GM12875 (cell line): ENCODE measurements around the gene PARD3B.

Experiments
- H3K4me3 ChIP-seq: one replicate; pipeline ENCODE4 v1.5.1; 2011; ENCODE audit warnings: low read depth, low read length, control low read depth
- TF ChIP-seq, protein P1 (sequence below): IDR thresholded peaks from 2 replicates; pipeline ENCODE4 v1.5.1; 2011; ENCODE audit warnings: low read depth, mild to moderate bottlenecking, control low read depth, inconsistent platforms, low read length, moderate library complexity, borderline replicate concordance; ENCODE audit not compliant: insufficient read depth

Gene PARD3B

DNA sequence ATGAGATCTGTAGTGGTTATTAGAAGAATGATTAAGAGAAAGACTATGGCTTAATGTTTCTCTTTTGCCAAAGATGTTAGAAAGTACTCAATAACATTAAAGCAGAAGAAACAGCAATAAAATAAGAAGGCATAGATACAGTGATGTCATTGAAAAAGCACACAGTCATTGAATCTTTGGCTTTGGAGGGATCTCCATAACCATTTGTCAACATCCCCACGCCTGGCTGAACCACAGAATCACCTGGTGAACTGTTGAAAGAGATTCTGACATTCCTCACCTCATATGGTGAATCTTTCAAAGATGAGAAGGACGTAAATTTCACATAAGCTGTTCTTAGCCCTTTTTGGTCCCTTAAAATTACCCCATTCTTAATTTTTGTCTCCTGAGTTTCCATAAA is 812.5 kb downstream of the PARD3B start:
- no peak overlapping the region for H3K4me3 ChIP-seq
- TF ChIP-seq, protein P1, sequence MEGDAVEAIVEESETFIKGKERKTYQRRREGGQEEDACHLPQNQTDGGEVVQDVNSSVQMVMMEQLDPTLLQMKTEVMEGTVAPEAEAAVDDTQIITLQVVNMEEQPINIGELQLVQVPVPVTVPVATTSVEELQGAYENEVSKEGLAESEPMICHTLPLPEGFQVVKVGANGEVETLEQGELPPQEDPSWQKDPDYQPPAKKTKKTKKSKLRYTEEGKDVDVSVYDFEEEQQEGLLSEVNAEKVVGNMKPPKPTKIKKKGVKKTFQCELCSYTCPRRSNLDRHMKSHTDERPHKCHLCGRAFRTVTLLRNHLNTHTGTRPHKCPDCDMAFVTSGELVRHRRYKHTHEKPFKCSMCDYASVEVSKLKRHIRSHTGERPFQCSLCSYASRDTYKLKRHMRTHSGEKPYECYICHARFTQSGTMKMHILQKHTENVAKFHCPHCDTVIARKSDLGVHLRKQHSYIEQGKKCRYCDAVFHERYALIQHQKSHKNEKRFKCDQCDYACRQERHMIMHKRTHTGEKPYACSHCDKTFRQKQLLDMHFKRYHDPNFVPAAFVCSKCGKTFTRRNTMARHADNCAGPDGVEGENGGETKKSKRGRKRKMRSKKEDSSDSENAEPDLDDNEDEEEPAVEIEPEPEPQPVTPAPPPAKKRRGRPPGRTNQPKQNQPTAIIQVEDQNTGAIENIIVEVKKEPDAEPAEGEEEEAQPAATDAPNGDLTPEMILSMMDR = no peak

DNA sequence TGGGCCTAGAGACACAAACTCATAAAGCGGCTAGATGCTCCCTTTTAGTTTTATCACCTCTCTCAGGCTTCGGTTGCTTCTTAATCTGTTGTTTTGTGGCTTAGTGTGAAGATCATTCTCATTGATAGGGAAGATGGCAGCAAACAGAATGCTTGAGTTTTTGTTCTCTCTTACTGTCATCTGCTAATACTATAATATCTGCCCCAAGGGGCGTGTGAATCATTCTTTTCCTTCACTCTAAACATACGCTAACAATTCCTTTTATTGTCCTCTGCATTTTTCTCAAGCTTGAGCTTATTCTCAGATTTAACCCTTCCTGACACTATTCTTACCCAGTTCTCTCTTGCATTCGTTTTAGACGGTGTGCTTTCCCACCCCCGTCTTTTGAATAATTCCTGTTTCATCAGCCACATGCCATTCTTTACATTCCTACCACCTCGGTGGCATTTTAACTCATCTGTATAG is 813.1 kb downstream of the PARD3B start:
- no peak overlapping the region for H3K4me3 ChIP-seq
- TF ChIP-seq, protein P1 = no peak

DNA sequence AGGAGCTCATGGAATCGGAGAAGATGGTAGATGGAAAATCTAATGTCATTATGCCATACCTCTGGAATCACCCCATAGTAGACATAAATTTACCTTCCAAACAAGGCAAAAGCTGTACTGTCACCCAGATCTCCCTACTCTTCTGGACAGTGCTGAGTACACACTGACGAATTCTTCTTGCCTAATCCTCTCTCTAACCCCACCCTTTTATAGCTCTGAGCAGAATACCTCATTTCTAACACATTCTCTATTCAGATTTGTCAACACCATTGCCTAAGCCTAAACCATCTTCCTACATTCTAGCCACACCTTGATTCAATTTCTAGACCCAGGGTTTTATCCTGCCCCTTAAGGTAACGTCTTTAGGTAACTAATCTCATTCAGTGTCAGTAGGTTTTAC is 816.0 kb downstream of the PARD3B start:
- H3K4me3 ChIP-seq = no peak overlapping the region
- TF ChIP-seq, protein P1 = no peak

DNA sequence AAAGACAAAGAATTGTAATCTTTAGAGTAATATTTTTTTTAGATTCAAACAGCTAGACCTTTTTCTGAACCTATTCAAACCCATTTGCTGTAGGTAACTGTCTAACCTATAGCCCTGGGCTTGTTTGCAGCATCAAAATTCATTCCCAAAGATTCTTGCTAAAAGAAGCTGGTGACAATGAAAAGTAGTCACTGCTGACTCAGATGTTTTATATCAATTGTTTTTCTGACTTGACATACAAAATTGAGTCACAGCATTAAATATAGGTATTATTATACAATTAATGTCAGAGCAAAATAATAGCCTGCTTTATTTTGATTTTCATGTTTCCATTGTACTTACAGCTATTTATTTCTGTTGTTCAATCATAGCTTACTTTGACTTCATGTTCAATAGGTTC is 816.7 kb downstream of the PARD3B start:
- H3K4me3 ChIP-seq = no peak overlapping the region
- TF ChIP-seq, protein P1 = no peak

DNA sequence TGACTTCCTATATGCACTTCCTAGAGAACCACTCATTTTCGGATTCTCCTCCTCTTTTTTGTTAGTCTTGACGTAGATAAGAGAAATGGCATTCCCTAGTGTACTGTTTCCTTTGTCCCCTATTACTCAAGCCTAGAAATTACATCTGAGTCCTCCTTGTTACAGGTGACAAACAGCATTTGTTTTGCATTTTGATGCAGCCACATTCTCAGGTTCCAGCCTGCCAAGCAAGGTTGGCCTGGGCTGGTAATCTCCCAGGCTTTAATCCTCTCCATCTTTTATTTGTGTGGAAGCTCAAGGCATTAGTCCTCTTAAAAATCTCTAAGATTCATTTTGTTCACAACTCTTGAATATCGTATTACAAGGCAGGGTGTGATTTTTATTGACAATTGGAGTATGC is 819.0 kb downstream of the PARD3B start:
- TF ChIP-seq, protein P1 = no peak
- H3K4me3 ChIP-seq = no peak overlapping the region

DNA sequence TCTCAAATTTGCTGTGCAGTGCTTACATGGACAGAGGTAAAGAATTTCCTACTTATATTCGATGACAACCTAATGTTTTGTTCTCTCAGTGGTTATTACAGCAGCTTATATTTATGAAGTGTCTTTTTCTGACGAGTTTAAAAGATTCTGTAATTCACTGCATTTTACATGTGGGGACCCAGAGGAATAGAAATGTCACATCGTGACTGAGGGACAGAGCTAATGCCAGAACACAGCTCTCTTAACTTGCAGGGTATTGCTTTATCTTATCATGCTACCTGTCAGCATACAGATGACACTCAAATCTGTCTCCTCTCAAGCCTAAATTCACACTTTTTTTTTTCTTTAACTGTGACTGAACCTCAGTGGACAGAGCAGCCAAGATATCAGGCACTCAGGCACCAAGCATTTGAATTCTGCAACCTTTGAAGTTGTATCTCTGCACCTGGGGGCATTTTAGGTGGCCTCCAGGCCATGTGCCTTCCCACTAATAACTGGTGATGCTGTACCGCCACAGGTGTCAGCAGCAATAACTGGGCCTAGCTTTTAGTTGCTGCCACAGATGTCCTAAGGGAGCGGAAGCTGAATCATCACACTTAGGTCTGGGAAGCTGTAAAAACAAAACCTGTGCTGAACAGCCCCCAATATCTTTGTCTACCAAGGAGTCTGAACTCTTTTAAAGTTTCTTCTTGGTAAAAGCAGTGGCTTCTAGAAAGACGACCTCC is 821.2 kb downstream of the PARD3B start:
- TF ChIP-seq, protein P1 = no peak
- H3K4me3 ChIP-seq = no peak overlapping the region

DNA sequence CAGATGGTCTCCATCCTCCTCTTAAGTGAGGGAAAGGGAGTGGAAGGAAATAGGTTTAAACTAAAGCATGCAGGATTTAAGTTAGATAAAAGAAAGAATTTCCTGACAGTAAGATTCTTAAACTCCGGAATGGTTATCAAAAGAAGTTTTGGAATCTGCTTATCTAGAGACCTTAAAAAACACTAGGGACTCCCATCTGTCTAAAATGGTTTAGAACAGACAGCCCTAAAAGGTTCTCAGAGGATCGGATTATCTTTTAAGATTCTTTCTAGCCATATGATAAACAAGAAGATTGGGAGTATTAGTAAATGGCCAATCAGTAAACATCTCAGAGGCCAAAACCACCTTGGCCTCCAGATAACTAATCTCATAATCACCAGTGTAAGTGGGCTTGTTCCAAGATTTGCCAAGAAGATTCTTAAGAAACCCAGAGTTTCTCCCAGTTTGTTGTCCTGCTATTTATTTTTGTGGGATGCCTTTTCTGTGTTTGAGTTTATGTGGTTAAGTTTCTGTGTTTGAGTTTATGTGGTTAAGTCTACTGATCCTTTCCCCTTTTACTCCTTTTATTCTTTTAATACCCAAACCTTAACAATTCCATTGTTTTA is 822.2 kb downstream of the PARD3B start:
- TF ChIP-seq, protein P1 = no peak
- no peak overlapping the region for H3K4me3 ChIP-seq
